22Rv1 (cell line): ENCODE data around the gene CCL13.

Experiments
- H3K27ac ChIP-seq: fragments of 450-650 bp; 2 replicates; pipeline ENCODE4 v1.5.1; 2017
- ZFX ChIP-seq: fragments of 450-650 bp; IDR thresholded peaks from 2 replicates; pipeline ENCODE4 v1.6.1; 2017; ENCODE audit warnings: antibody characterized with exemption, borderline replicate concordance
- TF ChIP-seq, protein P1 (sequence below): fragments of 450-650 bp; IDR thresholded peaks from 2 replicates; pipeline ENCODE4 v1.5.1; 2017; ENCODE audit warnings: mild to moderate bottlenecking

The CCL13 gene

DNA sequence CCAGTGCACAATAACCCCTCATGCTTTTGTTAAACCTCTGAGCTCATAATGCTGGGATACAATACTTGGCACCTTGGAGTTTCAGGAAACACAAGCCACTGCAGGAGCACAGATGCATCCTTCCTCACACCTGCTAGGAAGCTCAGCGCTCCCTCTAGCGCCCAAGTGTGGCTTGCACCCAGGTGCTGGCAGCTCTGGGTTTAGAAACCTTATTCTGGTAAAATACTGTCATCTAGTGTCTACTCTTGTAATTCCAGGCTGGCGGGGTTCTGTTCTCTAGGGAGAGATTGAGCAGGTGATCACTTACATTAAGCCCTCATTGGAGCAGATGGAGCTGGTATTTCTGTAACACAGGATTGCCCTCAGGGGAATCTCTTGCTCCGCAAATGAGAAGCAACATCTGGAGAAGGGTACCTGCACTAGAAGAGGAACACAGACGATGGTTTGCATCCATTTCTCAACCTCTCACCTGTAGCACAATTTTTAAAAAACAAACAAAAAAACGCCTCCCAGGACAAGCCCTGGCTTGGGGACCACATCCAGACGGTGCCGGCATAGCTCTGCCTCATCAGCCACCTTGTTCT, 5.3 kb downstream of the CCL13 start:
- no peak overlapping the region for H3K27ac ChIP-seq
- TF ChIP-seq ZFX: no peak
- TF ChIP-seq, protein P1, sequence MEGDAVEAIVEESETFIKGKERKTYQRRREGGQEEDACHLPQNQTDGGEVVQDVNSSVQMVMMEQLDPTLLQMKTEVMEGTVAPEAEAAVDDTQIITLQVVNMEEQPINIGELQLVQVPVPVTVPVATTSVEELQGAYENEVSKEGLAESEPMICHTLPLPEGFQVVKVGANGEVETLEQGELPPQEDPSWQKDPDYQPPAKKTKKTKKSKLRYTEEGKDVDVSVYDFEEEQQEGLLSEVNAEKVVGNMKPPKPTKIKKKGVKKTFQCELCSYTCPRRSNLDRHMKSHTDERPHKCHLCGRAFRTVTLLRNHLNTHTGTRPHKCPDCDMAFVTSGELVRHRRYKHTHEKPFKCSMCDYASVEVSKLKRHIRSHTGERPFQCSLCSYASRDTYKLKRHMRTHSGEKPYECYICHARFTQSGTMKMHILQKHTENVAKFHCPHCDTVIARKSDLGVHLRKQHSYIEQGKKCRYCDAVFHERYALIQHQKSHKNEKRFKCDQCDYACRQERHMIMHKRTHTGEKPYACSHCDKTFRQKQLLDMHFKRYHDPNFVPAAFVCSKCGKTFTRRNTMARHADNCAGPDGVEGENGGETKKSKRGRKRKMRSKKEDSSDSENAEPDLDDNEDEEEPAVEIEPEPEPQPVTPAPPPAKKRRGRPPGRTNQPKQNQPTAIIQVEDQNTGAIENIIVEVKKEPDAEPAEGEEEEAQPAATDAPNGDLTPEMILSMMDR: peak; percentile 99

DNA sequence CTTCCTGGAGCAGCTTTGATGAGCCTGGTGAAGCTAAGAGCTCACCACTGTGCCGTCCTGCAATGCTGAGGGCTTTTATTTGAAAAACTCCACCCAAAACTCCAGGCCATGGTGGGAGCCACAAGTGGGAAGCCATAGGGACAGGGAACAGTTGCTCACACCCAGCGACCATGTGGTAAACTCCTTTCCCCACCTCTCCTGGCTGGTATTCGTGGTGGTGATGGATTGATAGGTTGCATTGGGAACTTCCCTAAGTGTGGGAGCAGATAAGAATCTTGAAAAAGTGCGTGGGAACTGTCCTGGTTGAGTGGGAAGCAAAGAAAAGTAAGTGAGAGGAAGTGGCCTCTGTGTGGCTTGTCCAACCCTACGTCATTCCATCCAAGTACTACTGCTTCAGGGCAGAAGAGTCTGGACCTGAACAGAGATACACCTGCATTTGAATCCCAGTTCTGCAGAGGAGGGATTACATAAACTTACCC, 6.9 kb downstream of the CCL13 start, which contains the start of gene CCL1:
TSS of gene CCL1 (minus strand) at position 51 of the 479 bp plus-strand sequence. CDS start 72 bp downstream, outside the sequence.
- no peak for TF ChIP-seq ZFX
- TF ChIP-seq, protein P1: no peak

DNA sequence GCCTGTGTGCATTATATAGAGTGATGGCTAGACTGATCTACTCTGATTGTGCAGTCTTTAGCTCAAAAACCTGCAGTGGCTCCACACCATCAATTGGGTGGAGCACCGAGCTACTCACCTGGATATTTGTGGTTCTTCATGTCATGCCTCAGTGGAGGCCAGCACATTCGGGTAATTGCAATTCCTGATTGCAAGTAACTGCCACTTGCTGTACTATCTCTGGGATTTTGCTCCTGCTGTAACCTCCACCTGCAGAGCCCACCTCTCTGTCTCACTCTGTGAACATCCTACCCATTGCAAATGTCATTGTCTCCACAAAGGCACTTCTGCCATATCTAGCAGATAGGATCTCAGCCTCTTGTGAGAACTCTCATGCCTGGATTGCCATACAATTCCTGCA, 8.5 kb downstream of the CCL13 start:
- H3K27ac ChIP-seq: no peak overlapping the region
- no peak for TF ChIP-seq ZFX
- TF ChIP-seq, protein P1: no peak

More for the DNA sequence above, 6.9 kb downstream of the CCL13 start, which contains the start of gene CCL1:
- no peak within 1 kb of the TSS for H3K27ac ChIP-seq

DNA sequence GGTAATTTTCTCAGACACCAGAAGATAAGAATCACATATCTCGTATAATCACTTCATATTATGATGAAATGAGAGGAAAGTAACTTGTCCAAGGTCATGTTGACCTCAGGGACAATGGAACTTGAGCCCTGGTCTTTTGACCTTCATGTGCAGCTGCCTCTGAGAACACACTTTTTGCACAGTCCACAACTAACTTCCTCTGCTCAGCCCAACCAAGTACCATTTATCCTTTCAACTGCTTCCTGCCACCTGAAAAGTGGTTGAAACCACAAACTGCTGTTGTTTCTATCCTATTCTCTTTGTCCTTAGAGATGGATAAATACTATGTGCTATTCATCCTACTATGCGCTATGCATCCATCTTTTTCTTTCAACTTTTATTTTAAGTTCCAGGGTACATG, 9.1 kb downstream of the CCL13 start:
- no peak overlapping the region for H3K27ac ChIP-seq
- no peak for TF ChIP-seq ZFX
- TF ChIP-seq, protein P1: no peak

DNA sequence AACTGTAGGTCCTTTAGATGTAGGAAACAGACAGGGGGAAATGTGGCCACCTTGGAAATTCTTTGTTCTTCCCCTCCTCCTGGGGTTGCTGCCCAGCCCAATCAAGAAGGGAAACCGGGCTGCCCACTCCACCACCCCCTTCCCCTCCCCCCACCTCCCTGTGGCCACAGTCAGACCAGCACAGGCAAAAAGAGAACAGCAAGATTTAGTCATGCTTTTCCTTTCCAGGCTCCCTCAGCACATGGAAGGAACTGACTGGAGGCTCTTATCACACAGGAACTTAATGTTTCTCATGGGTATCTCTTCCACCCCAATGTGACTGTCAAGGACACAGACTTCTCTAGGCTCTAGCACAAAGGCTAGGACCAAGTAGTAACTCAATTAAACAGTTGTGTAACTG, 9.7 kb downstream of the CCL13 start:
- TF ChIP-seq ZFX: no peak
- TF ChIP-seq, protein P1: no peak

DNA sequence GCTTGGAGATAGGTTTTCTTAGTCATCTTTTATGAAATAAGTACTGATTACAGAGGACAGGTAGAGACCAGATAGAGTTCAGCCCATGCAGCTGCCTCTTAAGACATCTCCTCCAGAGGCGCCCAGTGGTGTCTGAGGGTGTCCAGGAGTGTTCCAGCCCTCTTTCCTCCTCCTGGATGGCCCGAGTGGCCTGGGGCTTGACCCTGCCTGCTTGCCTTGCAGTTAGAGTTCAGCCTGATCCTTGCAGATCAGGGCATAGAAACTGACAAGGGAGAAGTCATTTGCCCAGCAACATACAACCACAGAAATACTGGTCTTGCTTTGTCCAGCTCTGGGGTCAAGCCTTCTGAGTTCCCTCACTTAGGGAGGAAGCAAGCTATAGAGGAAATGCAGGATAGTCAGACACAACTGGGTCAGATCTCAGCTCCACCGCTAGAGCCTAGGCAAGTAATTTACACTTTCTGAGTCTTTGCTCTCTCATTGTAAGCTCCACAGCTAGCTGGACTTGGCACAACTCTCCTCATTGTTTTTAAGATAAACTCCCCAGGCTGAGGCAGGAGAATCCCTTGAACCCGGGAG, 10.3 kb downstream of the CCL13 start:
- TF ChIP-seq, protein P1: no peak
- no peak for TF ChIP-seq ZFX
- H3K27ac ChIP-seq: no peak overlapping the region

More for the DNA sequence above, 9.7 kb downstream of the CCL13 start:
- H3K27ac ChIP-seq: no peak overlapping the region
